Trophoblast cell (in vitro differentiated cells and primary cell): ENCODE results near the gene TUBB1.

Source experiments
- DNase-seq, 2 donors: peaks; one replicate each; pipeline ENCODE4 v3.0.0-alpha.2; 2016
- H2AFZ ChIP-seq: 2 replicates; pipeline ENCODE4 v1.6.1; 2013; ENCODE audit warnings: low read length, moderate library complexity, mild to moderate bottlenecking; ENCODE audit not compliant: insufficient read depth, poor library complexity
- H2AK5ac ChIP-seq: 2 replicates; pipeline ENCODE4 v1.6.1; 2013; ENCODE audit warnings: mild to moderate bottlenecking, low read length
- H2BK120ac ChIP-seq: 2 replicates; pipeline ENCODE4 v1.6.1; 2013; ENCODE audit warnings: low read length, mild to moderate bottlenecking, moderate library complexity; ENCODE audit not compliant: insufficient read depth, poor library complexity
- H2BK12ac ChIP-seq: 2 replicates; pipeline ENCODE4 v1.6.1; 2013; ENCODE audit warnings: mild to moderate bottlenecking, low read length, moderate library complexity
- H2BK5ac ChIP-seq: 2 replicates; pipeline ENCODE4 v1.6.1; 2013; ENCODE audit warnings: low read length, low read depth, moderate library complexity, mild to moderate bottlenecking; ENCODE audit not compliant: poor library complexity
- H3K14ac ChIP-seq: 2 replicates; pipeline ENCODE4 v1.6.1; 2013; ENCODE audit warnings: mild to moderate bottlenecking, low read length
- H3K18ac ChIP-seq: 2 replicates; pipeline ENCODE4 v1.6.1; 2013; ENCODE audit warnings: mild to moderate bottlenecking, low read length
- H3K23ac ChIP-seq: 2 replicates; pipeline ENCODE4 v1.6.1; 2013; ENCODE audit warnings: low read length
- H3K27ac ChIP-seq: 2 replicates; pipeline ENCODE4 v1.5.1; 2013; ENCODE audit warnings: low read depth, mild to moderate bottlenecking, inconsistent platforms, low read length, moderate library complexity
- H3K27me3 ChIP-seq: 2 replicates; pipeline ENCODE4 v1.6.1; 2013; ENCODE audit warnings: inconsistent platforms, mild to moderate bottlenecking, low read length, moderate library complexity; ENCODE audit not compliant: insufficient read depth
- H3K36me3 ChIP-seq, 2 experiments: 1 replicate in 1 of 2; 2 replicates in 1 of 2; pipeline ENCODE4 v1.6.1; 2013; ENCODE audit warnings: low read length in 2 of 2, mild to moderate bottlenecking in 2 of 2, moderate library complexity in 1 of 2; ENCODE audit not compliant: insufficient read depth in 2 of 2, control insufficient read depth in 1 of 2
- H3K4ac ChIP-seq: 2 replicates; pipeline ENCODE4 v1.6.1; 2013; ENCODE audit warnings: low read depth, mild to moderate bottlenecking, low read length, moderate library complexity
- H3K4me1 ChIP-seq, 2 experiments: 1 replicate in 1 of 2; 2 replicates in 1 of 2; pipeline ENCODE4 v1.6.1; 2013; ENCODE audit warnings: low read length in 2 of 2, mild to moderate bottlenecking in 2 of 2, moderate library complexity in 1 of 2; ENCODE audit not compliant: insufficient read depth in 2 of 2, control insufficient read depth in 1 of 2
- H3K4me2 ChIP-seq: 2 replicates; pipeline ENCODE4 v1.6.1; 2013; ENCODE audit warnings: inconsistent platforms, mild to moderate bottlenecking, low read length, moderate library complexity
- H3K4me3 ChIP-seq: 2 replicates; pipeline ENCODE4 v1.5.1; 2013; ENCODE audit warnings: mild to moderate bottlenecking, low read depth, low read length, inconsistent platforms
- H3K79me1 ChIP-seq: one replicate; pipeline ENCODE4 v1.6.1; 2013; ENCODE audit warnings: low read length
- H3K79me2 ChIP-seq: 2 replicates; pipeline ENCODE4 v1.6.1; 2013; ENCODE audit warnings: low read length, mild to moderate bottlenecking; ENCODE audit not compliant: control insufficient read depth, insufficient read depth, poor library complexity
- H3K9ac ChIP-seq: 2 replicates; pipeline ENCODE4 v1.6.1; 2013; ENCODE audit warnings: mild to moderate bottlenecking, low read length
- H3K9me3 ChIP-seq: 2 replicates; pipeline ENCODE4 v1.6.1; 2013; ENCODE audit warnings: low read depth, mild to moderate bottlenecking, control low read depth, inconsistent platforms, low read length; ENCODE audit not compliant: insufficient read depth
- H4K12ac ChIP-seq: 2 replicates; pipeline ENCODE4 v1.6.1; 2013; ENCODE audit warnings: low read depth, mild to moderate bottlenecking, low read length, moderate library complexity
- H4K8ac ChIP-seq: 2 replicates; pipeline ENCODE4 v1.6.1; 2013; ENCODE audit warnings: low read depth, mild to moderate bottlenecking, low read length, moderate library complexity
- H4K91ac ChIP-seq: one replicate; pipeline ENCODE4 v1.6.1; 2013; ENCODE audit warnings: low read depth, mild to moderate bottlenecking, low read length, moderate library complexity
- whole genome bisulfite sequencing: extraction: QIAGEN DNeasy Blood & Tissue Kit; methylation state at CpG from one replicate; pipeline ENCODE4 v1.1.7; 2013; ENCODE audit warnings: missing lambda C conversion rate; ENCODE audit not compliant: insufficient read length, insufficient coverage; ENCODE audit errors: extremely low coverage; 5-methylcytosine and 5-hydroxymethylcytosine counted together

TUBB1 gene

GRCh38 chr20:59001449-59002171 is 17.6 kb upstream of the TUBB1 start:
- Histone ChIP-seq H3K4ac (no peak overlapping the region), H3K18ac (no peak overlapping the region), H4K8ac (no peak overlapping the region), H2BK120ac (no peak overlapping the region), H3K23ac (no peak overlapping the region), H3K9me3 (no peaks in the 10 kb centered on the region), H3K9ac (no peak overlapping the region), H4K91ac (no peak overlapping the region), H2AFZ (no peak overlapping the region), H3K4me1 (peaks cover 7% of the 10 kb centered on the region in 2 experiments), H3K4me3 (no peak overlapping the region), H3K36me3 (peaks cover 23 to 28% of the 10 kb centered on the region in 2 experiments), H3K27me3 (no peaks in the 10 kb centered on the region), H2BK5ac (no peak overlapping the region), H3K14ac (no peak overlapping the region), H2AK5ac (no peak overlapping the region), H3K4me2 (no peak overlapping the region), H3K79me2 (peaks cover 2% of the 10 kb centered on the region), H2BK12ac (no peak overlapping the region), H4K12ac (no peak overlapping the region), H3K27ac (no peak overlapping the region), H3K79me1 (peaks cover 2% of the 10 kb centered on the region)
- no CpG with 5 or more reads among the region's 27 CpGs for WGBS
- no peak for DNase-seq

- Histone ChIP-seq H4K8ac (no peak overlapping the region), H3K27ac (no peak overlapping the region), H3K23ac (no peak overlapping the region), H3K14ac (no peak overlapping the region), H3K36me3 (peaks cover 17 to 21% of the 10 kb centered on the region in 2 experiments), H3K79me2 (peaks cover 7% of the 10 kb centered on the region), H3K79me1 (peaks cover 9% of the 10 kb centered on the region), H2BK12ac (no peak overlapping the region), H2BK5ac (no peak overlapping the region), H2AFZ (no peak overlapping the region), H4K12ac (no peak overlapping the region), H3K9me3 (no peaks in the 10 kb centered on the region), H2AK5ac (no peak overlapping the region), H2BK120ac (no peak overlapping the region), H4K91ac (no peak overlapping the region), H3K27me3 (no peaks in the 10 kb centered on the region), H3K4me2 (no peak overlapping the region), H3K4me1 (peaks cover 10 to 11% of the 10 kb centered on the region in 2 experiments), H3K9ac (no peak overlapping the region), H3K4me3 (no peak overlapping the region), H3K4ac (no peak overlapping the region), H3K18ac (no peak overlapping the region)
- DNase-seq = no peak
- WGBS = no CpG with 5 or more reads among the region's 8 CpGs
Observed at GRCh38 chr20:59002388-59002787, 16.8 kb upstream of the TUBB1 start.

GRCh38 chr20:59002874-59003399 is 16.3 kb upstream of the TUBB1 start:
- H3K27me3 ChIP-seq = no peaks in the 10 kb centered on the region
- H2BK5ac ChIP-seq = no peak overlapping the region
- H3K4me2 ChIP-seq = no peak overlapping the region
- no peak overlapping the region for H4K91ac ChIP-seq
- H3K9ac ChIP-seq = no peak overlapping the region
- no peak for DNase-seq
- H3K27ac ChIP-seq = no peak overlapping the region
- H3K79me1 ChIP-seq = peaks cover 12% of the 10 kb centered on the region
- H4K12ac ChIP-seq = no peak overlapping the region
- peaks cover 14 to 18% of the 10 kb centered on the region in 2 experiments for H3K36me3 ChIP-seq
- H3K18ac ChIP-seq = no peak overlapping the region
- no peak overlapping the region for H3K14ac ChIP-seq
- H2BK120ac ChIP-seq = no peak overlapping the region
- no peak overlapping the region for H4K8ac ChIP-seq
- H3K4me1 ChIP-seq = peaks cover 12 to 13% of the 10 kb centered on the region in 2 experiments
- WGBS = no CpG with 5 or more reads among the region's 17 CpGs
- H3K4me3 ChIP-seq = no peak overlapping the region
- H2AFZ ChIP-seq = no peak overlapping the region
- H3K79me2 ChIP-seq = peaks cover 7% of the 10 kb centered on the region
- no peak overlapping the region for H2BK12ac ChIP-seq
- H3K9me3 ChIP-seq = no peaks in the 10 kb centered on the region
- no peak overlapping the region for H3K23ac ChIP-seq
- no peak overlapping the region for H3K4ac ChIP-seq
- no peak overlapping the region for H2AK5ac ChIP-seq

- no CpG with 5 or more reads among the region's 16 CpGs for WGBS
- peaks cover 12 to 16% of the 10 kb centered on the region in 2 experiments for H3K36me3 ChIP-seq
- no peaks in the 10 kb centered on the region for H3K27me3 ChIP-seq
- no peak overlapping the region for H3K18ac ChIP-seq
- H3K4ac ChIP-seq = no peak overlapping the region
- H3K9ac ChIP-seq = no peak overlapping the region
- DNase-seq = no peak
- H2AK5ac ChIP-seq = no peak overlapping the region
- H3K27ac ChIP-seq = no peak overlapping the region
- H3K9me3 ChIP-seq = no peaks in the 10 kb centered on the region
- no peak overlapping the region for H3K14ac ChIP-seq
- peaks cover 12% of the 10 kb centered on the region for H3K79me1 ChIP-seq
- no peak overlapping the region for H2BK12ac ChIP-seq
- H4K91ac ChIP-seq = no peak overlapping the region
- H4K12ac ChIP-seq = no peak overlapping the region
- no peak overlapping the region for H3K23ac ChIP-seq
- no peak overlapping the region for H4K8ac ChIP-seq
- H2AFZ ChIP-seq = no peak overlapping the region
- no peak overlapping the region for H3K4me3 ChIP-seq
- peaks cover 12 to 16% of the 10 kb centered on the region in 2 experiments for H3K4me1 ChIP-seq
- H3K4me2 ChIP-seq = no peak overlapping the region
- H3K79me2 ChIP-seq = peaks cover 7% of the 10 kb centered on the region
- H2BK120ac ChIP-seq = no peak overlapping the region
- no peak overlapping the region for H2BK5ac ChIP-seq
Observed at GRCh38 chr20:59003836-59004492, 15.3 kb upstream of the TUBB1 start.
